ENCODE data around the gene CDH16. TPM values are rescaled to one million over a fixed set of nuclear protein-coding genes. Genes with fewer than 3 reads are reported as not detected.

CDH16 gene
- total RNA-seq, 2 donors from 2014 or later = not detected

- peaks cover 61% of the 10 kb centered on the region for H3K4me1 Mint-ChIP-seq (ENCODE audit: low read depth)
- no peaks in the 10 kb centered on the region for H3K27me3 Mint-ChIP-seq (ENCODE audit: low read depth)
- ATAC-seq (replicated peaks in 1 of 2) (no peak), DNase-seq (no peak)
- peak overlapping the region; percentile 91 to 100 for H3K4me3 Mint-ChIP-seq
- peak overlapping the region; percentile 96 for H3K27ac Mint-ChIP-seq
- H3K36me3 Mint-ChIP-seq (ENCODE audit: insufficient read depth in 2 of 2) = peaks cover 9 to 17% of the 10 kb centered on the region in 2 donors
- no peaks in the 10 kb centered on the region for H3K9me3 Mint-ChIP-seq
Measured at GRCh38 chr16:66932076-66932475, 13.4 kb upstream of the CDH16 start.

- H3K27ac Mint-ChIP-seq = peak overlapping the region; percentile 34
- DNase-seq = no peak
- ATAC-seq (replicated peaks in 1 of 2) = no peak
- H3K27me3 Mint-ChIP-seq (ENCODE audit: low read depth) = no peaks in the 10 kb centered on the region
- peak overlapping the region in 1 of 2 donors; percentile 19 for H3K4me3 Mint-ChIP-seq
- peaks cover 9 to 17% of the 10 kb centered on the region in 2 donors for H3K36me3 Mint-ChIP-seq (ENCODE audit: insufficient read depth in 2 of 2)
- no peaks in the 10 kb centered on the region for H3K9me3 Mint-ChIP-seq
- peaks cover 59% of the 10 kb centered on the region for H3K4me1 Mint-ChIP-seq (ENCODE audit: low read depth)
Measured at GRCh38 chr16:66931665-66932064, 13.0 kb upstream of the CDH16 start.

- Mint-ChIP-seq H3K27me3 (ENCODE audit: low read depth) (peaks cover 7% of the 10 kb centered on the region), H3K36me3 (ENCODE audit: insufficient read depth in 2 of 2) (peaks cover 9 to 17% of the 10 kb centered on the region in 2 donors), H3K4me3 (no peak overlapping the region), H3K27ac (no peak overlapping the region), H3K4me1 (ENCODE audit: low read depth) (peaks cover 49% of the 10 kb centered on the region), H3K9me3 (no peaks in the 10 kb centered on the region)
- ATAC-seq (replicated peaks in 1 of 2) = no peak
- DNase-seq = no peak
Measured at GRCh38 chr16:66930189-66930588, 11.5 kb upstream of the CDH16 start.

- H3K4me3 Mint-ChIP-seq = no peak overlapping the region
- peaks cover 4 to 13% of the 10 kb centered on the region in 2 donors for H3K36me3 Mint-ChIP-seq (ENCODE audit: insufficient read depth in 2 of 2)
- peaks cover 44% of the 10 kb centered on the region for H3K4me1 Mint-ChIP-seq (ENCODE audit: low read depth)
- peak; percentile 62 to 65 for DNase-seq
- H3K9me3 Mint-ChIP-seq = no peaks in the 10 kb centered on the region
- H3K27me3 Mint-ChIP-seq (ENCODE audit: low read depth) = peaks cover 10% of the 10 kb centered on the region
- ATAC-seq (replicated peaks in 1 of 2) = peak; percentile 19 to 24
- H3K27ac Mint-ChIP-seq = no peak overlapping the region
Measured at GRCh38 chr16:66928702-66929388, 10.2 kb upstream of the CDH16 start.

- Mint-ChIP-seq H3K4me1 (ENCODE audit: low read depth) (peaks cover 37% of the 10 kb centered on the region), H3K36me3 (ENCODE audit: insufficient read depth in 2 of 2) (peaks cover 0 to 6% of the 10 kb centered on the region in 2 donors), H3K9me3 (no peaks in the 10 kb centered on the region), H3K27ac (peak overlapping the region; percentile 25), H3K4me3 (no peak overlapping the region), H3K27me3 (ENCODE audit: low read depth) (peaks cover 18% of the 10 kb centered on the region)
- DNase-seq (peak in 1 of 2 donors; percentile 31), ATAC-seq (replicated peaks in 1 of 2) (peak; percentile 36)
Measured at GRCh38 chr16:66927918-66928649, 9.4 kb upstream of the CDH16 start.

GRCh38 chr16:66926961-66927436 lies 8.3 kb upstream of the CDH16 start:
- Mint-ChIP-seq H3K27ac (no peak overlapping the region), H3K9me3 (no peaks in the 10 kb centered on the region), H3K36me3 (ENCODE audit: insufficient read depth in 2 of 2) (no peaks in the 10 kb centered on the region), H3K27me3 (ENCODE audit: low read depth) (peaks cover 21% of the 10 kb centered on the region), H3K4me3 (no peak overlapping the region), H3K4me1 (ENCODE audit: low read depth) (peaks cover 26% of the 10 kb centered on the region)
- ATAC-seq (replicated peaks in 1 of 2) (no peak), DNase-seq (no peak)

- Mint-ChIP-seq H3K9me3 (no peaks in the 10 kb centered on the region), H3K36me3 (ENCODE audit: insufficient read depth in 2 of 2) (no peaks in the 10 kb centered on the region), H3K27ac (no peak overlapping the region), H3K27me3 (ENCODE audit: low read depth) (peaks cover 21% of the 10 kb centered on the region), H3K4me3 (peak overlapping the region in 1 of 2 donors; percentile 75), H3K4me1 (ENCODE audit: low read depth) (peaks cover 21% of the 10 kb centered on the region)
- no peak for DNase-seq
- no peak for ATAC-seq (replicated peaks in 1 of 2)
Measured at GRCh38 chr16:66926171-66926947, 7.7 kb upstream of the CDH16 start.

- no peaks in the 10 kb centered on the region for H3K36me3 Mint-ChIP-seq (ENCODE audit: insufficient read depth in 2 of 2)
- ATAC-seq (replicated peaks in 1 of 2) (peak in 1 of 2 donors; percentile 12), DNase-seq (no peak)
- peaks cover 21% of the 10 kb centered on the region for H3K27me3 Mint-ChIP-seq (ENCODE audit: low read depth)
- peaks cover 21% of the 10 kb centered on the region for H3K4me1 Mint-ChIP-seq (ENCODE audit: low read depth)
- no peak within 1 kb of the TSS for H3K27ac Mint-ChIP-seq
- no peaks in the 10 kb centered on the region for H3K9me3 Mint-ChIP-seq
- peak within 1 kb of the TSS; percentile 75 to 80 for H3K4me3 Mint-ChIP-seq
Measured at GRCh38 chr16:66925322-66925840, 6.7 kb upstream of the CDH16 start, which contains the start of gene RRAD. Gene RRAD, minus strand, starts transcription at chr16:66925535. Its CDS starts 356 bp downstream, at chr16:66925179.

- peaks cover 21% of the 10 kb centered on the region for H3K4me1 Mint-ChIP-seq (ENCODE audit: low read depth)
- no peak overlapping the region for H3K27ac Mint-ChIP-seq
- DNase-seq (peak; percentile 74 to 77), ATAC-seq (replicated peaks in 1 of 2) (peak; percentile 82 to 84)
- H3K36me3 Mint-ChIP-seq (ENCODE audit: insufficient read depth in 2 of 2) = no peaks in the 10 kb centered on the region
- H3K4me3 Mint-ChIP-seq = peak overlapping the region; percentile 75 to 80
- H3K27me3 Mint-ChIP-seq (ENCODE audit: low read depth) = peaks cover 21% of the 10 kb centered on the region
- no peaks in the 10 kb centered on the region for H3K9me3 Mint-ChIP-seq
Measured at GRCh38 chr16:66924527-66925321, 6.0 kb upstream of the CDH16 start.

- no peaks in the 10 kb centered on the region for H3K9me3 Mint-ChIP-seq
- no peak for ATAC-seq (replicated peaks in 1 of 2)
- H3K36me3 Mint-ChIP-seq (ENCODE audit: insufficient read depth in 2 of 2) = no peaks in the 10 kb centered on the region
- H3K4me3 Mint-ChIP-seq = no peak overlapping the region
- DNase-seq = no peak
- H3K4me1 Mint-ChIP-seq (ENCODE audit: low read depth) = peaks cover 17% of the 10 kb centered on the region
- no peak overlapping the region for H3K27ac Mint-ChIP-seq
- H3K27me3 Mint-ChIP-seq (ENCODE audit: low read depth) = peaks cover 21% of the 10 kb centered on the region
Measured at GRCh38 chr16:66923866-66924265, 5.2 kb upstream of the CDH16 start.

GRCh38 chr16:66923247-66923731 lies 4.6 kb upstream of the CDH16 start:
- no peak overlapping the region for H3K27ac Mint-ChIP-seq
- H3K36me3 Mint-ChIP-seq (ENCODE audit: insufficient read depth in 2 of 2) = no peaks in the 10 kb centered on the region
- H3K9me3 Mint-ChIP-seq = no peaks in the 10 kb centered on the region

More at GRCh38 chr16:66923247-66923731, 4.6 kb upstream of the CDH16 start:
- Mint-ChIP-seq H3K4me3 (no peak overlapping the region), H3K4me1 (ENCODE audit: low read depth) (peaks cover 11% of the 10 kb centered on the region), H3K27me3 (ENCODE audit: low read depth) (peaks cover 21% of the 10 kb centered on the region)
- no peak for ATAC-seq (replicated peaks in 1 of 2)
- no peak for DNase-seq
